ENCODE measurements around the gene SPN. TPM values are rescaled to one million over a fixed set of nuclear protein-coding genes. Genes with fewer than 3 reads are reported as not detected.
"Not testable (repeated sequence)": the region's sequence is repeated elsewhere in the genome, so short reads cannot be mapped to it uniquely, and the experiment has no call there.

The SPN gene
- total and polyA plus RNA-seq, 2 donors = 48.7 to 49.3 TPM

- WGBS = 98% methylated on average over 2 of the region's 2 CpGs
- Histone ChIP-seq H3K27ac (ENCODE audit: low read depth in 1 of 2, low read length in 1 of 2) (no peak overlapping the region), H3K36me3 (ENCODE audit: control insufficient read depth in 2 of 2, insufficient read depth in 2 of 2, low read length in 1 of 2) (no peaks in the 10 kb centered on the region), H3K4me1 (ENCODE audit: control insufficient read depth in 2 of 2, insufficient read depth in 2 of 2, low read length in 2 of 2) (peaks cover 0 to 11% of the 10 kb centered on the region in 2 donors), H3K27me3 (ENCODE audit: control insufficient read depth in 2 of 2, insufficient read depth in 1 of 2, low read length in 1 of 2) (no peaks in the 10 kb centered on the region), H3K9me3 (ENCODE audit: control insufficient read depth in 2 of 2, insufficient read depth in 1 of 2, low read length in 1 of 2) (no peaks in the 10 kb centered on the region), H3K4me3 (ENCODE audit: low read length in 2 of 2) (no peak overlapping the region)
- DNase-seq (ENCODE audit: low read depth in 6 of 9, low spot score in 9 of 9) = no peak
These were observed 11.2 kb upstream of the SPN start for GRCh38 chr16:29651774-29652349.

DNA sequence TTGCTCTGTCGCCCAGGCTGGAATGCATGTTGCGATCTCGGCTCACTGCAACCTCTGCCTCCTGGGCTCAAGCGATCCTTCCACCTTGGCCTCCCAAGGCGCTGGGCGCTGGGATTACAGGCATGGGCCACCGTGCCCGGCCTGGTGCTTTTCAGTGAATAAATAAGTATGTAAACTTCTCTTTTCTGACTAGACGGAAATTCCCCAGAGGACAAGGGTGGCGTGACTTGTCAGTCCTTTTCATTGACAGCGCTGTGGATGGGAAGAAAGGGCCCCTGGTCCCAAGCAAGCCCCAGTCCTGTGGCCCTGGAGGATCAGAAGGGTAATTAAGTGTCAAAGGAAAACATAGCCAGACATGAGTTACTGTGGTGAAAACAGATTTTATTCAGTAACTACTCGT, 9.6 kb upstream of the SPN start:
- no peaks in the 10 kb centered on the region for H3K27me3 ChIP-seq (ENCODE audit: control insufficient read depth in 2 of 2, insufficient read depth in 1 of 2, low read length in 1 of 2)
- H3K4me3 ChIP-seq (ENCODE audit: low read length in 2 of 2) = no peak overlapping the region
- H3K4me1 ChIP-seq (ENCODE audit: control insufficient read depth in 2 of 2, insufficient read depth in 2 of 2, low read length in 2 of 2) = peaks cover 0 to 11% of the 10 kb centered on the region in 2 donors
- no peaks in the 10 kb centered on the region for H3K36me3 ChIP-seq (ENCODE audit: control insufficient read depth in 2 of 2, insufficient read depth in 2 of 2, low read length in 1 of 2)
- H3K9me3 ChIP-seq (ENCODE audit: control insufficient read depth in 2 of 2, insufficient read depth in 1 of 2, low read length in 1 of 2) = no peaks in the 10 kb centered on the region
- WGBS = 83% methylated on average over 12 of the region's 12 CpGs
- DNase-seq (ENCODE audit: low read depth in 6 of 9, low spot score in 9 of 9) = no peak
- no peak overlapping the region for H3K27ac ChIP-seq (ENCODE audit: low read depth in 1 of 2, low read length in 1 of 2)

DNA sequence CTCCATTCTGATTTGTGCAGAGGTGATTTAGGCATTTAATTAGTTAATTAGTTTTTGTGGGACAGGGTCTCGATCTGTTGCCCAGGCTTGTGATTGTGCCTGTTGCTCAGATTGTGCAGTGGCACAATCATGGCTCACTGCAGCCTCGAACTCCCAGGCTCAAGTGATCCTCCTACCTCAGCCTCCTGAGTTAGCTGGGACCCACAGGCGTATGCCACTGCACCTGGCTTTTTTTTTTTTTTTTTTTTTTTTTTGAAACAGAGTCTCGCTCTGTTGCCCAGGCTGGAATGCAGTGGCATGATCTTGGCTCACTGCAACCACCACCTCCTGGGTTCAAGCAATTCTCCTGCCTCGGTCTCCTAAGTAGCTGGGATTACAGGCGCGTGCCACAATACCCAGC, 9.2 kb upstream of the SPN start:
- H3K9me3 ChIP-seq (ENCODE audit: control insufficient read depth in 2 of 2, insufficient read depth in 1 of 2, low read length in 1 of 2); H3K27ac ChIP-seq (ENCODE audit: low read depth in 1 of 2, low read length in 1 of 2); H3K36me3 ChIP-seq (ENCODE audit: control insufficient read depth in 2 of 2, insufficient read depth in 2 of 2, low read length in 1 of 2); DNase-seq (ENCODE audit: low read depth in 6 of 9, low spot score in 9 of 9); H3K4me3 ChIP-seq (ENCODE audit: low read length in 2 of 2); H3K27me3 ChIP-seq (ENCODE audit: control insufficient read depth in 2 of 2, insufficient read depth in 1 of 2, low read length in 1 of 2): not testable (repeated sequence)
- WGBS = 96% methylated on average over 7 of the region's 7 CpGs
- H3K4me1 ChIP-seq (ENCODE audit: control insufficient read depth in 2 of 2, insufficient read depth in 2 of 2, low read length in 2 of 2) = peaks cover 0 to 11% of the 10 kb centered on the region in 2 donors

DNA sequence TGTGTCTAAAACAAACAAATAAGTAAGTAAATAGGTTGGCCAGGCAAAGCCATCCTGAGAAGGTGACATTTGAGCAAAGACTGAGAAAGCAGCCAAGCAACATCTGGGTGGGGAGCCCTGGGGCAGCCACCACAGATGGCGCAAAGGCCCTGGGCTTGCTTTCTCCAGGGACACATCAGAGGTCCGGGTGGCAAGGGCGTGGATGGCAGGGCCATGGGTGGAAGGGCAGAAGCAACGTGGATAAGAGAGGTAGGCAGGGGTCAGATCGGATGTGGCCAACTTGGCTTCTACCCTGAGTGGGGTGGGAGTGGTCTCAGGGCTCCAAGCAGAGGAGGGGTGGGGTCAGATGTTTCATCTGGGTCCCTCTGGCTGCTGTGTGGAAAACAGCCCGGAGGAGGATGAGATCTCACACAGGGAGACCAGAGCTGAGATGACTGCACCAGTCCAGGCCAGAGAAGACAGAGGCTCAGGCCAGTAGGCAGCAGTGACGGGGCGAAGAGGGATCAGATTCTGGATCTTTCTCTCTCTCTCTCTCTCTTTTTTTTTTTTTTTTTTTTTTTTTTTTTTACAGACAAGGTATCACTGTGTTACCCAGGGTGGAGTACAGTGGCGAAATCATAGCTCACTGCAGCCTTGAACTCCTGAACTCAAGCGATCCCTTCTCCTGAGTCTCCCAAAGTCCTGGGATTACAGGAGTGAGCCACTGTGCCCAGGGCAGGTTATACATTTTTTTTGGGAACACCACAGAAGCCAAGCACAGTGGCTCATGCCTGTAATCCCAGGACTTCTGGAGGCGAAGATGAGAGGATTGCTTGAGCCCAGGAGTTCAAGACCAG, 6.1 kb upstream of the SPN start:
- H3K9me3 ChIP-seq (ENCODE audit: control insufficient read depth in 2 of 2, insufficient read depth in 1 of 2, low read length in 1 of 2) = no peaks in the 10 kb centered on the region
- no peak overlapping the region for H3K27ac ChIP-seq (ENCODE audit: low read depth in 1 of 2, low read length in 1 of 2)
- no peak for DNase-seq (ENCODE audit: low read depth in 6 of 9, low spot score in 9 of 9)
- no peaks in the 10 kb centered on the region for H3K27me3 ChIP-seq (ENCODE audit: control insufficient read depth in 2 of 2, insufficient read depth in 1 of 2, low read length in 1 of 2)
- WGBS = 93% methylated on average over 11 of the region's 11 CpGs
- H3K4me1 ChIP-seq (ENCODE audit: control insufficient read depth in 2 of 2, insufficient read depth in 2 of 2, low read length in 2 of 2) = peaks cover 6 to 12% of the 10 kb centered on the region in 2 donors
- H3K4me3 ChIP-seq (ENCODE audit: low read length in 2 of 2) = no peak overlapping the region
- no peaks in the 10 kb centered on the region for H3K36me3 ChIP-seq (ENCODE audit: control insufficient read depth in 2 of 2, insufficient read depth in 2 of 2, low read length in 1 of 2)

DNA sequence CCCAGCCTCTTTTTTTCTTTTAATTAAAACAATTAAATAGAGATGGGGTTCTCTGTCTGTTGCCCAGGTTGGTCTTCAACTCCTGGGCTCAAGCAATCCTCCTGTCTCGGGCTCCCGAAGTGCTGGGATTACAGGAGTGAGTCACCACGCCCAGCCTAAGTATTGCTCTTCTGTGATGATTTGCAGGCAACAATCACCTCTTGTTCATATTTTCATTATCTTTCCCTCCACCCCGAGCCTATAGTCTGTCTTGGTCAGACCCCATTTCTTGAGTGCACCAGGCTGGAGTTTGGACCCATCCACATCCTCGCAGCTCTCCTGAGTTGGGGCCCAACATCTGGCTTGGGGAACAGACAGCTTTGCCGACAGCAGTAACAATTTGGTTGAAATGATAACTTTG, 4.3 kb upstream of the SPN start:
- peaks cover 12 to 23% of the 10 kb centered on the region in 2 donors for H3K4me1 ChIP-seq (ENCODE audit: control insufficient read depth in 2 of 2, insufficient read depth in 2 of 2, low read length in 2 of 2)

DNA sequence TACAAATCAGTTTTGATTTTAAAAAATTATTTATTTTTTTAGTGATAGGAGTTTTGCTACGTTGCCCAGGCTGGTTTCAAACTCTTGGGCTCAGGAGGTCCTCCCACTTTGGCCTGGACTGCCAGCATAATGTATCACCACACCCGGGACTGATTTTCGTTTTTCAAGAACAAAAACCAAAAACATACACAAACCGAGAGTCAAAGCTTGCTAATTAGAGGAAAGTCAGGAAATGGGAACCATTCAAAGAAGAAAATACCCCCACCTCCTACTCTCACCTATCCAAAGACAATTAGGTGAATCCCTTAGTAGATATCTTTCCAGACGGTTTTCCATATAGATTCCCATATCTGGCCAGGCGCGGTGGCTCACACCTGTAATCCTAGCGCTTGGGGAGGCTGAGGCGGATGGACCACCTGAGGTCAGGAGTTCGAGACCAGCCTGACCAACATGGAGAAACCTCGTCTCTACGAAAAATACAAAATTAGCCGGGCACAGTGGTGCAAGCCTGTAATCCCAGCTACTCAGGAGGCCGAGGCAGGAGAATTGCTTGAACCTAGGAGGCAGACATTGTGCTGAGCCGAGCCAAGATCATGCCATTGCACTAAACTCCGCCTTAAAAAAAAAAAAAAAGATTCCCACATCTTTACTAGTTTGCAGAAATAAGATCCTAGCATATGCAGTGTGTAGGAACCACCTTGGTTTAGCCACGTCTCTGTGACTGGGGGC, 883 bp upstream of the SPN start:
- Histone ChIP-seq H3K9me3 (ENCODE audit: control insufficient read depth in 2 of 2, insufficient read depth in 1 of 2, low read length in 1 of 2) (peaks cover 0 to 4% of the 10 kb centered on the region in 2 donors), H3K36me3 (ENCODE audit: control insufficient read depth in 2 of 2, insufficient read depth in 2 of 2, low read length in 1 of 2) (peaks cover 0 to 20% of the 10 kb centered on the region in 2 donors), H3K27ac (ENCODE audit: low read depth in 1 of 2, low read length in 1 of 2) (peak overlapping the region; percentile 92 to 97), H3K4me1 (ENCODE audit: control insufficient read depth in 2 of 2, insufficient read depth in 2 of 2, low read length in 2 of 2) (peaks cover 26 to 47% of the 10 kb centered on the region in 2 donors), H3K4me3 (ENCODE audit: low read length in 2 of 2) (peak overlapping the region; percentile 96 to 97), H3K27me3 (ENCODE audit: control insufficient read depth in 2 of 2, insufficient read depth in 1 of 2, low read length in 1 of 2) (no peaks in the 10 kb centered on the region)
- WGBS = 44% methylated on average over 17 of the region's 17 CpGs
- DNase-seq (ENCODE audit: low read depth in 6 of 9, low spot score in 9 of 9) = no peak

More for the DNA sequence above, 4.3 kb upstream of the SPN start:
- Histone ChIP-seq H3K4me3 (ENCODE audit: low read length in 2 of 2) (no peak overlapping the region), H3K36me3 (ENCODE audit: control insufficient read depth in 2 of 2, insufficient read depth in 2 of 2, low read length in 1 of 2) (no peaks in the 10 kb centered on the region), H3K9me3 (ENCODE audit: control insufficient read depth in 2 of 2, insufficient read depth in 1 of 2, low read length in 1 of 2) (no peaks in the 10 kb centered on the region), H3K27me3 (ENCODE audit: control insufficient read depth in 2 of 2, insufficient read depth in 1 of 2, low read length in 1 of 2) (no peaks in the 10 kb centered on the region), H3K27ac (ENCODE audit: low read depth in 1 of 2, low read length in 1 of 2) (no peak overlapping the region)
- WGBS = 95% methylated on average over 6 of the region's 6 CpGs
- DNase-seq (ENCODE audit: low read depth in 6 of 9, low spot score in 9 of 9) = no peak

DNA sequence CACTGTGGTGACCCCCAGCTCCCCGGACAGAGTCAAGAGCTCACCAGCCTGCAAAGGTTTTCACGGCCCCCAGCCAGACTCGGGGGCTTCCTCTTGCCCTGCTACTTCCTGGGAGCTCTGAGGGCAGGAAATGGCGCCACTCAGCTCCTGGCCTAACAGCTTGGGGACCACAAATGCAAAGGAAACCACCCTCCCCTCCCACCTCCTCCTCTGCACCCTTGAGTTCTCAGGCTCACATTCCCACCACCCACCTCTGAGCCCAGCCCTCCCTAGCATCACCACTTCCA, 375 bp upstream of the SPN start:
- H3K36me3 ChIP-seq (ENCODE audit: control insufficient read depth in 2 of 2, insufficient read depth in 2 of 2, low read length in 1 of 2) = peaks cover 2 to 24% of the 10 kb centered on the region in 2 donors
- 6% methylated on average over 4 of the region's 4 CpGs for WGBS
- peak overlapping the region; percentile 92 to 97 for H3K27ac ChIP-seq (ENCODE audit: low read depth in 1 of 2, low read length in 1 of 2)
- DNase-seq (ENCODE audit: low read depth in 6 of 9, low spot score in 9 of 9) = peak in 4 of 9 donors; percentile 55 to 86 (median 71)
- H3K27me3 ChIP-seq (ENCODE audit: control insufficient read depth in 2 of 2, insufficient read depth in 1 of 2, low read length in 1 of 2) = no peaks in the 10 kb centered on the region
- H3K9me3 ChIP-seq (ENCODE audit: control insufficient read depth in 2 of 2, insufficient read depth in 1 of 2, low read length in 1 of 2) = peaks cover 0 to 4% of the 10 kb centered on the region in 2 donors
- H3K4me1 ChIP-seq (ENCODE audit: control insufficient read depth in 2 of 2, insufficient read depth in 2 of 2, low read length in 2 of 2) = peaks cover 26 to 52% of the 10 kb centered on the region in 2 donors
- H3K4me3 ChIP-seq (ENCODE audit: low read length in 2 of 2) = peak overlapping the region; percentile 96 to 97

DNA sequence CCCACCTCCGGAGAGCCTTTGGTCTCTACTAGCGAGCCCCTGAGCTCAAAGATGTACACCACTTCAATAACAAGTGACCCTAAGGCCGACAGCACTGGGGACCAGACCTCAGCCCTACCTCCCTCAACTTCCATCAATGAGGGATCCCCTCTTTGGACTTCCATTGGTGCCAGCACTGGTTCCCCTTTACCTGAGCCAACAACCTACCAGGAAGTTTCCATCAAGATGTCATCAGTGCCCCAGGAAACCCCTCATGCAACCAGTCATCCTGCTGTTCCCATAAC, 702 bp downstream of the SPN start:
- H3K9me3 ChIP-seq (ENCODE audit: control insufficient read depth in 2 of 2, insufficient read depth in 1 of 2, low read length in 1 of 2) = peaks cover 0 to 4% of the 10 kb centered on the region in 2 donors
- H3K27ac ChIP-seq (ENCODE audit: low read depth in 1 of 2, low read length in 1 of 2) = peak overlapping the region; percentile 96 to 97
- no peaks in the 10 kb centered on the region for H3K27me3 ChIP-seq (ENCODE audit: control insufficient read depth in 2 of 2, insufficient read depth in 1 of 2, low read length in 1 of 2)
- peaks cover 9 to 34% of the 10 kb centered on the region in 2 donors for H3K36me3 ChIP-seq (ENCODE audit: control insufficient read depth in 2 of 2, insufficient read depth in 2 of 2, low read length in 1 of 2)
- DNase-seq (ENCODE audit: low read depth in 6 of 9, low spot score in 9 of 9) = no peak
- H3K4me1 ChIP-seq (ENCODE audit: control insufficient read depth in 2 of 2, insufficient read depth in 2 of 2, low read length in 2 of 2) = peaks cover 26 to 56% of the 10 kb centered on the region in 2 donors
- H3K4me3 ChIP-seq (ENCODE audit: low read length in 2 of 2) = peak overlapping the region; percentile 96 to 97
- WGBS = 4% methylated on average over 3 of the region's 3 CpGs

Measured in thymus (tissue), 11 donors.